Peyer's patch (tissue), 4 donors: ENCODE measurements around the gene EZH1. TPM values are rescaled to one million over a fixed set of nuclear protein-coding genes. Genes with fewer than 3 reads are reported as not detected.

Experiments used
- DNase-seq, 3 donors: peaks; one replicate each; pipeline ENCODE4 v3.0.0-alpha.2; 2017 to 2019
- H3K27ac ChIP-seq, 4 donors: fragments of 200-600 bp; sonication (generic); one replicate each; pipeline ENCODE4 v1.5.1; 2016 to 2019
- H3K27me3 ChIP-seq, 2 donors: fragments of 200-600 bp; sonication (generic); one replicate each; pipeline ENCODE4 v1.5.1; 2019
- H3K36me3 ChIP-seq, 3 donors: fragments of 200-600 bp; sonication (generic); one replicate each; pipeline ENCODE4 v1.5.1; 2016 to 2019
- H3K4me1 ChIP-seq, 4 donors: fragments of 200-600 bp; sonication (generic); one replicate each; pipeline ENCODE4 v1.5.1; 2016 to 2019
- H3K4me3 ChIP-seq, 4 donors: fragments of 200-600 bp; sonication (generic); 1 replicate in 3 of 4; 2 replicates in 1 of 4; pipeline ENCODE4 v1.5.1; 2016 to 2019; ENCODE audit warnings: mild to moderate bottlenecking in 1 of 4
- H3K9me3 ChIP-seq, 4 donors: fragments of 200-600 bp; sonication (generic); one replicate each; pipeline ENCODE4 v1.5.1; 2016 to 2019; ENCODE audit warnings: mild to moderate bottlenecking in 1 of 4
- CTCF ChIP-seq, 6 experiments: fragments of 450-650 bp in 4 of 6; fragments of 200-600 bp in 2 of 6; sonication (generic) in 1 of 6; IDR thresholded peaks; one replicate each; pipeline ENCODE4 v1.5.1; 2017 to 2019; ENCODE audit warnings: antibody characterized with exemption in 6 of 6, mild to moderate bottlenecking in 3 of 6, moderate library complexity in 1 of 6
- POLR2A ChIP-seq, 2 donors: fragments of 450-650 bp; IDR thresholded peaks; one replicate each; pipeline ENCODE4 v1.5.1; 2017; ENCODE audit warnings: antibody characterized with exemption in 2 of 2, mild to moderate bottlenecking in 2 of 2, moderate library complexity in 2 of 2
- total RNA-seq, 4 donors: library from RNA; depleted of rRNA; stranded (reverse); fragments of >200 nt; gene quantifications; one replicate each; pipeline ENCODE4 v1.1.0, GENCODE V29; 2016

EZH1 gene
- total RNA-seq, 4 donors from 2014 or later: 33.5 to 120 (median 64.4) TPM

- no peak for TF ChIP-seq POLR2A (IDR thresholded peaks at IDR 0.05)
- DNase-seq: no peak
- peaks cover 0 to 71% (median 0%) of the 10 kb centered on the region in 3 donors for H3K36me3 ChIP-seq
Measured at GRCh38 chr17:42702446-42702845, 42.4 kb downstream of the EZH1 start.

GRCh38 chr17:42700586-42701289 is 44.1 kb downstream of the EZH1 start:
- no peak for DNase-seq
- TF ChIP-seq POLR2A (IDR thresholded peaks at IDR 0.05): no peak
- no peak for TF ChIP-seq CTCF (IDR thresholded peaks at IDR 0.05)
- peaks cover 0 to 4% (median 0%) of the 10 kb centered on the region in 4 donors for H3K4me1 ChIP-seq
- H3K9me3 ChIP-seq: no peaks in the 10 kb centered on the region
- H3K4me3 ChIP-seq: no peak overlapping the region
- peaks cover 0 to 61% (median 0%) of the 10 kb centered on the region in 3 donors for H3K36me3 ChIP-seq
- H3K27me3 ChIP-seq: no peaks in the 10 kb centered on the region
- no peak overlapping the region for H3K27ac ChIP-seq

More at GRCh38 chr17:42702446-42702845, 42.4 kb downstream of the EZH1 start:
- Histone ChIP-seq H3K9me3 (no peaks in the 10 kb centered on the region), H3K4me1 (peaks cover 0 to 4% (median 0%) of the 10 kb centered on the region in 4 donors), H3K4me3 (no peak overlapping the region), H3K27ac (peak overlapping the region in 1 of 4 donors; percentile 11), H3K27me3 (no peaks in the 10 kb centered on the region)

- Histone ChIP-seq H3K27me3 (no peaks in the 10 kb centered on the region), H3K4me1 (peaks cover 0 to 4% (median 0%) of the 10 kb centered on the region in 4 donors), H3K4me3 (no peak overlapping the region), H3K36me3 (peaks cover 0 to 51% (median 0%) of the 10 kb centered on the region in 3 donors), H3K27ac (no peak overlapping the region), H3K9me3 (no peaks in the 10 kb centered on the region)
- TF ChIP-seq CTCF (IDR thresholded peaks at IDR 0.05) (no peak), POLR2A (IDR thresholded peaks at IDR 0.05) (no peak)
- DNase-seq: no peak
Measured at GRCh38 chr17:42699415-42699740, 45.5 kb downstream of the EZH1 start.

- H3K9me3 ChIP-seq: no peaks in the 10 kb centered on the region
- H3K4me1 ChIP-seq: peaks cover 0 to 4% (median 0%) of the 10 kb centered on the region in 4 donors
- H3K27ac ChIP-seq: no peak overlapping the region
- H3K27me3 ChIP-seq: no peaks in the 10 kb centered on the region
- no peak for DNase-seq
- no peak overlapping the region for H3K4me3 ChIP-seq
- TF ChIP-seq POLR2A (IDR thresholded peaks at IDR 0.05) (no peak), CTCF (IDR thresholded peaks at IDR 0.05) (no peak)
- peaks cover 0 to 46% (median 0%) of the 10 kb centered on the region in 3 donors for H3K36me3 ChIP-seq
Measured at GRCh38 chr17:42698736-42699414, 46.0 kb downstream of the EZH1 start.

- Histone ChIP-seq H3K4me1 (no peaks in the 10 kb centered on the region), H3K27me3 (no peaks in the 10 kb centered on the region), H3K27ac (no peak overlapping the region), H3K36me3 (peaks cover 0 to 30% (median 0%) of the 10 kb centered on the region in 3 donors), H3K4me3 (no peak overlapping the region), H3K9me3 (no peaks in the 10 kb centered on the region)
- TF ChIP-seq POLR2A (IDR thresholded peaks at IDR 0.05) (no peak), CTCF (IDR thresholded peaks at IDR 0.05) (no peak)
- DNase-seq: no peak
Measured at GRCh38 chr17:42697108-42697811, 47.6 kb downstream of the EZH1 start.

- H3K9me3 ChIP-seq: no peaks in the 10 kb centered on the region
- H3K4me3 ChIP-seq: no peak overlapping the region
- H3K27me3 ChIP-seq: no peaks in the 10 kb centered on the region
- no peak for TF ChIP-seq POLR2A (IDR thresholded peaks at IDR 0.05)
- TF ChIP-seq CTCF (IDR thresholded peaks at IDR 0.05): no peak
- H3K36me3 ChIP-seq: peaks cover 0 to 12% (median 0%) of the 10 kb centered on the region in 3 donors
- H3K4me1 ChIP-seq: no peaks in the 10 kb centered on the region
- H3K27ac ChIP-seq: no peak overlapping the region
- DNase-seq: no peak
Measured at GRCh38 chr17:42695500-42695899, 49.3 kb downstream of the EZH1 start.
